Natural killer cell (primary cell): ENCODE measurements around the gene TPH1. TPM values are rescaled to one million over a fixed set of nuclear protein-coding genes. Genes with fewer than 3 reads are reported as not detected.

ENCODE experiments used
- ATAC-seq, 3 donors: fragments of 150-1000 bp in 2 of 3; fragments of 200-7000 bp in 1 of 3; cut with Tn5 transposase; 1 replicate in 1 of 3; 2 replicates in 2 of 3; pipeline ENCODE4 v1.10.0; 2021; ENCODE audit warnings: mild to moderate bottlenecking in 2 of 3, moderate library complexity in 2 of 3
- DNase-seq, 2 donors: peaks; one replicate each; pipeline versions ENCODE4 v3.0.0 to v3.0.0-alpha.2; 2013 to 2021; ENCODE audit warnings: mixed read lengths in 1 of 2
- H3K27ac ChIP-seq: one replicate; pipeline ENCODE4 v1.5.1; 2013; ENCODE audit warnings: mild to moderate bottlenecking, low read length
- H3K27me3 ChIP-seq: one replicate; pipeline ENCODE4 v1.6.1; 2013; ENCODE audit warnings: low read length; ENCODE audit not compliant: control insufficient read depth, insufficient read depth
- H3K36me3 ChIP-seq: one replicate; pipeline ENCODE4 v1.6.1; 2013; ENCODE audit warnings: low read length; ENCODE audit not compliant: control insufficient read depth, insufficient read depth
- H3K4me1 ChIP-seq: one replicate; pipeline ENCODE4 v1.6.1; 2013; ENCODE audit warnings: low read length; ENCODE audit not compliant: control insufficient read depth, insufficient read depth
- H3K4me3 ChIP-seq: one replicate; pipeline ENCODE4 v1.5.1; 2013; ENCODE audit warnings: low read length
- H3K9me3 ChIP-seq: one replicate; pipeline ENCODE4 v1.6.1; 2013; ENCODE audit warnings: low read length; ENCODE audit not compliant: control insufficient read depth, insufficient read depth
- H3K27ac Mint-ChIP-seq, 2 donors: one replicate each; pipeline ENCODE4 v1.8.0; 2022; ENCODE audit warnings: mild to moderate bottlenecking in 2 of 2, mixed read lengths in 2 of 2, moderate library complexity in 1 of 2
- H3K27me3 Mint-ChIP-seq, 2 donors: one replicate each; pipeline ENCODE4 v1.8.0; 2022; ENCODE audit warnings: low read depth in 2 of 2, mixed read lengths in 2 of 2
- H3K36me3 Mint-ChIP-seq: one replicate; pipeline ENCODE4 v1.8.0; 2022; ENCODE audit warnings: mixed read lengths
- H3K4me1 Mint-ChIP-seq, 2 donors: one replicate each; pipeline ENCODE4 v1.8.0; 2022; ENCODE audit warnings: mixed read lengths in 2 of 2
- H3K4me3 Mint-ChIP-seq: one replicate; pipeline ENCODE4 v1.8.0; 2022; ENCODE audit warnings: mild to moderate bottlenecking, moderate library complexity, mixed read lengths
- H3K9me3 Mint-ChIP-seq, 2 donors: one replicate each; pipeline ENCODE4 v1.8.0; 2022; ENCODE audit warnings: mixed read lengths in 2 of 2
- CTCF ChIP-seq: fragments of 200-600 bp; IDR thresholded peaks from one replicate; pipeline ENCODE4 v1.8.0; 2022; ENCODE audit warnings: antibody characterized with exemption
- WGBS: methylation state at CpG from one replicate; pipeline ENCODE4 v1.1.7; 2013; ENCODE audit warnings: missing lambda C conversion rate; ENCODE audit not compliant: insufficient coverage; 5-methylcytosine and 5-hydroxymethylcytosine counted together
- intact Hi-C: fragments of 100-400 bp; cut with micrococcal nuclease; formaldehyde crosslinking; loops from one replicate; pipeline ENCODE4 v1.14.2; 2022
- total RNA-seq, 4 donors: library from RNA; stranded (reverse); fragments of 120-200 nt in 1 of 4; gene quantifications; one replicate each; pipeline versions ENCODE4 v1.2.3 to v1.2.4, GENCODE V29; 2013 to 2022

The TPH1 gene
- total RNA-seq, 3 donors from 2014 or later (not counting 1 experiment from before 2014, with no cell fraction given): 1.1 to 1.4 (median 1.3) TPM

GRCh38 chr11:18054511-18055103, 8.5 kb upstream of the TPH1 start:
- Mint-ChIP-seq H3K4me1 (no peaks in the 10 kb centered on the region), H3K36me3 (no peaks in the 10 kb centered on the region), H3K4me3 (no peak overlapping the region), H3K9me3 (no peaks in the 10 kb centered on the region), H3K27ac (no peak overlapping the region), H3K27me3 (peaks cover 0 to 3% of the 10 kb centered on the region in 2 donors)
- ATAC-seq: no peak
- H3K4me1 ChIP-seq: no peaks in the 10 kb centered on the region
- no peaks in the 10 kb centered on the region for H3K27me3 ChIP-seq
- no peaks in the 10 kb centered on the region for H3K36me3 ChIP-seq
- no peak for TF ChIP-seq CTCF
- no peak overlapping the region for H3K4me3 ChIP-seq
- no peaks in the 10 kb centered on the region for H3K9me3 ChIP-seq
- intact Hi-C loops: no loop called here
- H3K27ac ChIP-seq: no peak overlapping the region
- DNase-seq: no peak
- WGBS: 97% methylated on average over 10 of the region's 10 CpGs

GRCh38 chr11:18050848-18051247, 4.8 kb upstream of the TPH1 start:
- H3K27me3 ChIP-seq: peaks cover 8% of the 10 kb centered on the region
- H3K4me3 Mint-ChIP-seq: no peak overlapping the region
- no peaks in the 10 kb centered on the region for H3K9me3 Mint-ChIP-seq
- H3K27me3 Mint-ChIP-seq: peaks cover 16 to 25% of the 10 kb centered on the region in 2 donors
- H3K27ac ChIP-seq: no peak overlapping the region
- no peaks in the 10 kb centered on the region for H3K36me3 ChIP-seq
- DNase-seq (no peak), ATAC-seq (no peak)
- intact Hi-C loops: no loop called here
- WGBS: 11% methylated on average over 1 of the region's 2 CpGs
- H3K27ac Mint-ChIP-seq: no peak overlapping the region
- H3K4me1 Mint-ChIP-seq: no peaks in the 10 kb centered on the region
- H3K9me3 ChIP-seq: no peaks in the 10 kb centered on the region
- H3K36me3 Mint-ChIP-seq: peaks cover 14% of the 10 kb centered on the region
- no peaks in the 10 kb centered on the region for H3K4me1 ChIP-seq
- H3K4me3 ChIP-seq: no peak overlapping the region
- TF ChIP-seq CTCF: no peak

GRCh38 chr11:18036456-18036855, 9.6 kb downstream of the TPH1 start:
- no peak for TF ChIP-seq CTCF
- no peaks in the 10 kb centered on the region for H3K27me3 ChIP-seq
- DNase-seq (no peak), ATAC-seq (no peak)
- no peaks in the 10 kb centered on the region for H3K36me3 Mint-ChIP-seq
- H3K9me3 Mint-ChIP-seq: no peaks in the 10 kb centered on the region
- H3K4me3 ChIP-seq: no peak overlapping the region
- no peaks in the 10 kb centered on the region for H3K4me1 ChIP-seq
- H3K27me3 Mint-ChIP-seq: peaks cover 8 to 15% of the 10 kb centered on the region in 2 donors
- no peak overlapping the region for H3K4me3 Mint-ChIP-seq
- H3K9me3 ChIP-seq: no peaks in the 10 kb centered on the region
- no peak overlapping the region for H3K27ac Mint-ChIP-seq
- no peaks in the 10 kb centered on the region for H3K4me1 Mint-ChIP-seq
- no peak overlapping the region for H3K27ac ChIP-seq
- intact Hi-C loops: no loop called here
- no peaks in the 10 kb centered on the region for H3K36me3 ChIP-seq

GRCh38 chr11:18027475-18027874, 18.6 kb downstream of the TPH1 start:
- Mint-ChIP-seq H3K4me1 (no peaks in the 10 kb centered on the region), H3K4me3 (no peak overlapping the region), H3K27me3 (peaks cover 0 to 3% of the 10 kb centered on the region in 2 donors), H3K36me3 (no peaks in the 10 kb centered on the region), H3K9me3 (no peaks in the 10 kb centered on the region), H3K27ac (no peak overlapping the region)
- no peak for DNase-seq
- Histone ChIP-seq H3K27ac (no peak overlapping the region), H3K4me1 (no peaks in the 10 kb centered on the region), H3K27me3 (no peaks in the 10 kb centered on the region), H3K4me3 (no peak overlapping the region), H3K36me3 (no peaks in the 10 kb centered on the region), H3K9me3 (no peaks in the 10 kb centered on the region)
- 92% methylated on average over 2 of the region's 2 CpGs for WGBS
- intact Hi-C loops: no loop called here
- TF ChIP-seq CTCF: no peak
- ATAC-seq: no peak
